IMR-90 (cell line): ENCODE results near the gene PCBP3. TPM values are rescaled to one million over a fixed set of nuclear protein-coding genes. Genes with fewer than 3 reads are reported as not detected.
A peak's percentile ranks its signal among the peaks of the same experiment; 100 is the strongest.

ENCODE experiments used
- ATAC-seq: fragments of 200-7000 bp; cut with Tn5 transposase; 2 replicates; pipeline ENCODE4 v1.9.1; 2020; ENCODE audit warnings: low read depth, mild to moderate bottlenecking, moderate library complexity
- BruUV-seq: library from RNA; stranded (reverse); fragments of 400-500 nt; replicated peaks from 2 replicates; lab custom pipeline; 2021; lab: Mats Ljungman, UMichigan
- CTCF ChIA-PET: fragments of 300-600 bp; formaldehyde crosslinking; extraction: SDS; loops from one replicate; lab custom pipeline; 2021; ENCODE audit warnings: antibody characterized with exemption; lab: Yijun Ruan, JAX
- POLR2A ChIA-PET: fragments of 300-600 bp; sonication (Branson Sonifier 250); formaldehyde crosslinking; loops from one replicate; lab custom pipeline; 2022; ENCODE audit warnings: antibody characterized with exemption; ENCODE audit not compliant: unreplicated experiment; lab: Charles Lee
- DNase-seq: peaks from one replicate; pipeline ENCODE4 v3.0.0; 2013
- H2AFZ ChIP-seq: replicated peaks from 2 replicates; pipeline ENCODE3; 2013; ENCODE audit warnings: low read length, mild to moderate bottlenecking; ENCODE audit not compliant: poor library complexity
- H2AK5ac ChIP-seq: 2 replicates; pipeline ENCODE4 v1.6.1; 2013; ENCODE audit warnings: low read depth, low read length, inconsistent platforms
- H2AK9ac ChIP-seq: replicated peaks from 2 replicates; pipeline ENCODE3; 2013; ENCODE audit warnings: mild to moderate bottlenecking, low read depth, low read length, moderate library complexity; ENCODE audit not compliant: poor library complexity
- H2BK120ac ChIP-seq: 2 replicates; pipeline ENCODE4 v1.6.1; 2013; ENCODE audit warnings: low read depth, low read length, inconsistent platforms
- H2BK15ac ChIP-seq: 3 replicates; pipeline ENCODE4 v1.6.1; 2013; ENCODE audit warnings: low read depth, low read length, inconsistent platforms
- H2BK20ac ChIP-seq: 2 replicates; pipeline ENCODE4 v1.6.1; 2013; ENCODE audit warnings: low read depth, mild to moderate bottlenecking, inconsistent platforms, low read length, moderate library complexity
- H2BK5ac ChIP-seq: 2 replicates; pipeline ENCODE4 v1.6.1; 2013; ENCODE audit warnings: mild to moderate bottlenecking, low read depth, low read length, inconsistent platforms; ENCODE audit not compliant: poor library complexity, severe bottlenecking
- H3K14ac ChIP-seq: replicated peaks from 2 replicates; pipeline ENCODE4 v1.6.1; 2013; ENCODE audit warnings: low read depth, low read length, inconsistent platforms
- H3K18ac ChIP-seq: 2 replicates; pipeline ENCODE4 v1.6.1; 2013; ENCODE audit warnings: low read depth, low read length, control low read depth
- H3K23ac ChIP-seq: 2 replicates; pipeline ENCODE4 v1.6.1; 2013; ENCODE audit warnings: low read depth, low read length, inconsistent platforms
- H3K27ac ChIP-seq: 2 replicates; pipeline ENCODE4 v1.5.1; 2013; ENCODE audit warnings: mild to moderate bottlenecking, control low read depth, low read length; ENCODE audit not compliant: insufficient read depth
- H3K27me3 ChIP-seq: 2 replicates; pipeline ENCODE4 v1.6.1; 2013; ENCODE audit warnings: low read length; ENCODE audit not compliant: control insufficient read depth, insufficient read depth
- H3K36me3 ChIP-seq: 2 replicates; pipeline ENCODE4 v1.6.1; 2013; ENCODE audit warnings: low read length, mixed read lengths; ENCODE audit not compliant: control insufficient read depth, insufficient read depth
- H3K4ac ChIP-seq: 2 replicates; pipeline ENCODE4 v1.6.1; 2013; ENCODE audit warnings: low read depth, low read length, inconsistent platforms
- H3K4me1 ChIP-seq: 2 replicates; pipeline ENCODE4 v1.6.1; 2013; ENCODE audit warnings: low read length, mixed read lengths; ENCODE audit not compliant: control insufficient read depth, insufficient read depth
- H3K4me2 ChIP-seq: 2 replicates; pipeline ENCODE4 v1.6.1; 2013; ENCODE audit warnings: low read depth, mild to moderate bottlenecking, control low read depth, low read length, moderate library complexity
- H3K4me3 ChIP-seq: 2 replicates; pipeline ENCODE4 v1.5.1; 2013; ENCODE audit warnings: low read depth, mild to moderate bottlenecking, control low read depth, low read length, moderate library complexity; ENCODE audit not compliant: insufficient read depth
- H3K56ac ChIP-seq: 2 replicates; pipeline ENCODE4 v1.6.1; 2013; ENCODE audit warnings: low read length, inconsistent platforms; ENCODE audit not compliant: insufficient read depth; ENCODE audit errors: extremely low read depth
- H3K79me1 ChIP-seq, 2 experiments: 2 replicates each; pipeline ENCODE4 v1.6.1; 2013; ENCODE audit warnings: low read length in 2 of 2, inconsistent platforms in 1 of 2, low read depth in 1 of 2
- H3K9ac ChIP-seq: 2 replicates; pipeline ENCODE4 v1.6.1; 2013; ENCODE audit warnings: low read depth, low read length, control low read depth
- H3K9me1 ChIP-seq: 2 replicates; pipeline ENCODE4 v1.6.1; 2013; ENCODE audit warnings: low read length, inconsistent platforms; ENCODE audit not compliant: insufficient read depth
- H3K9me3 ChIP-seq: 2 replicates; pipeline ENCODE4 v1.6.1; 2013; ENCODE audit warnings: low read length; ENCODE audit not compliant: control insufficient read depth, insufficient read depth
- H4K20me1 ChIP-seq: 2 replicates; pipeline ENCODE4 v1.6.1; 2013; ENCODE audit warnings: low read length, inconsistent platforms; ENCODE audit not compliant: insufficient read depth
- H4K5ac ChIP-seq: 2 replicates; pipeline ENCODE4 v1.6.1; 2013; ENCODE audit warnings: mild to moderate bottlenecking, low read depth, low read length, control low read depth
- H4K8ac ChIP-seq, 2 experiments: 2 replicates each; pipeline ENCODE4 v1.6.1; 2013; ENCODE audit warnings: low read depth in 2 of 2, low read length in 2 of 2, control low read depth in 1 of 2, inconsistent platforms in 1 of 2
- H4K91ac ChIP-seq: 2 replicates; pipeline ENCODE4 v1.6.1; 2013; ENCODE audit warnings: low read depth, low read length, inconsistent platforms; ENCODE audit not compliant: insufficient read depth
- BHLHE40 ChIP-seq: fragments of 150-350 bp; IDR thresholded peaks from 2 replicates; pipeline ENCODE4 v1.6.1; 2016; ENCODE audit warnings: mild to moderate bottlenecking, low read depth, low read length
- CEBPB ChIP-seq: IDR thresholded peaks from 2 replicates; pipeline ENCODE4 v1.6.1; 2012; ENCODE audit warnings: low read depth, low read length, improper control_type of control experiment
- CHD1 ChIP-seq: IDR thresholded peaks from 2 replicates; pipeline ENCODE4 v1.6.1; 2012; ENCODE audit warnings: low read depth, low read length, improper control_type of control experiment
- ELK1 ChIP-seq: fragments of 150-350 bp; IDR thresholded peaks from 2 replicates; pipeline ENCODE4 v1.6.1; 2016; ENCODE audit warnings: low read depth, mild to moderate bottlenecking, low read length, moderate library complexity, borderline replicate concordance
- FOS ChIP-seq: fragments of 150-350 bp; IDR thresholded peaks from 2 replicates; pipeline ENCODE4 v1.6.1; 2016; ENCODE audit warnings: low read depth, low read length
- MAFK ChIP-seq: IDR thresholded peaks from 2 replicates; pipeline ENCODE4 v1.6.1; 2012; ENCODE audit warnings: low read depth, low read length, improper control_type of control experiment
- MAZ ChIP-seq: IDR thresholded peaks from 2 replicates; pipeline ENCODE4 v1.6.1; 2012; ENCODE audit warnings: low read depth, mild to moderate bottlenecking, low read length, improper control_type of control experiment, moderate library complexity, borderline replicate concordance
- MXI1 ChIP-seq: IDR thresholded peaks from 2 replicates; pipeline ENCODE4 v1.6.1; 2012; ENCODE audit warnings: low read depth, mild to moderate bottlenecking, low read length, moderate library complexity, borderline replicate concordance
- NFE2L2 ChIP-seq: fragments of 150-350 bp; IDR thresholded peaks from 2 replicates; pipeline ENCODE4 v1.6.1; 2016; ENCODE audit warnings: low read depth, mild to moderate bottlenecking, low read length
- POLR2A ChIP-seq: IDR thresholded peaks from 2 replicates; pipeline ENCODE4 v1.6.1; 2012; ENCODE audit warnings: mild to moderate bottlenecking, low read depth, low read length
- RAD21 ChIP-seq: IDR thresholded peaks from 2 replicates; pipeline ENCODE4 v1.6.1; 2012; ENCODE audit warnings: low read length, improper control_type of control experiment
- RCOR1 ChIP-seq: IDR thresholded peaks from 2 replicates; pipeline ENCODE4 v1.6.1; 2012; ENCODE audit warnings: mild to moderate bottlenecking, low read length, improper control_type of control experiment; ENCODE audit not compliant: insufficient replicate concordance
- RFX5 ChIP-seq: IDR thresholded peaks from 2 replicates; pipeline ENCODE4 v1.8.0; 2012; ENCODE audit warnings: low read depth, mild to moderate bottlenecking, low read length, moderate library complexity
- SMC3 ChIP-seq: fragments of 150-350 bp; IDR thresholded peaks from 2 replicates; pipeline ENCODE4 v1.6.1; 2016; ENCODE audit warnings: low read depth, mild to moderate bottlenecking, antibody characterized with exemption, low read length, moderate library complexity
- USF2 ChIP-seq: fragments of 150-350 bp; IDR thresholded peaks from 2 replicates; pipeline ENCODE4 v1.6.1; 2017; ENCODE audit warnings: mild to moderate bottlenecking, antibody characterized with exemption, low read length, low read depth
- whole genome bisulfite sequencing, 2 experiments: methylation state at CpG; one replicate each; pipeline versions ENCODE4 v1.1.5 to v1.1.7; 2013; ENCODE audit warnings: missing lambda C conversion rate in 2 of 2; ENCODE audit not compliant: insufficient read length in 1 of 2; ENCODE audit errors: extremely low coverage in 2 of 2; 5-methylcytosine and 5-hydroxymethylcytosine counted together
- dilution Hi-C: fragments of 300-500 bp; cut with HindIII; formaldehyde crosslinking; loops from one replicate; pipeline ENCODE4 v1.14.3; 2018; ENCODE audit warnings: low sequenced_read_pairs; ENCODE audit not compliant: unreplicated experiment
- in situ Hi-C: fragments of 300-500 bp; cut with MboI; formaldehyde crosslinking; loops from 3 replicates; pipeline ENCODE4 v1.14.3; 2019; ENCODE audit warnings: low sequenced_read_pairs, inconsistent platforms, mixed read lengths
- intact Hi-C: fragments of 100-400 bp; cut with micrococcal nuclease; formaldehyde crosslinking; loops from 2 replicates; pipeline ENCODE4 v1.10.0; 2022
- polyA plus RNA-seq, 3 experiments: library from polyadenylated mRNA; depleted of rRNA; stranded (reverse); fragments of >200 nt; gene quantifications; 2 replicates each; pipeline ENCODE4 v1.2.3, GENCODE V29; 2012; ENCODE audit warnings: low replicate concordance in 1 of 3
- total RNA-seq: library from RNA; depleted of rRNA; stranded (reverse); fragments of >200 nt; gene quantifications from 2 replicates; pipeline ENCODE4 v1.2.3, GENCODE V29; 2012
- TF ChIP-seq, protein P1 (sequence below): conservative IDR thresholded peaks from 2 replicates; pipeline ENCODE4 v1.5.1; 2012; ENCODE audit warnings: mild to moderate bottlenecking, low read depth, low read length, improper control_type of control experiment

PCBP3 gene
- total and polyA plus RNA-seq, 2 of the 4 experiments (the other 2 are of a cell fraction) = 2.9 to 3.9 TPM

- Histone ChIP-seq H3K4me3 (no peak overlapping the region), H3K4me1 (peaks cover 16% of the 10 kb centered on the region), H3K9ac (no peak overlapping the region), H3K4ac (peak overlapping the region; percentile 16; the same call in 1 of the 2 replicates), H2AFZ (no peak overlapping the region), H2AK5ac (peak overlapping the region; percentile 86), H2BK20ac (peak overlapping the region; percentile 98; the same call in 1 of the 2 replicates), H2AK9ac (peak overlapping the region; percentile 9), H3K4me2 (no peak overlapping the region), H3K36me3 (no peaks in the 10 kb centered on the region), H3K9me1 (peaks cover 14% of the 10 kb centered on the region), H3K18ac (no peak overlapping the region), H4K5ac (no peak overlapping the region), H4K20me1 (no peaks in the 10 kb centered on the region), H2BK5ac (peak overlapping the region; percentile 38), H2BK15ac (no peak overlapping the region; the same call in 2 of the 3 replicates), H4K91ac (0 out of 2 replicates have a peak overlapping the region, but pooled peaks have one; percentile 84), H3K14ac (no peak overlapping the region), H3K79me1 (no peaks in the 10 kb centered on the region; a peak in 1 of 4 replicates), H3K27ac (no peak overlapping the region), H3K23ac (no peak overlapping the region), H4K8ac (no peak overlapping the region), H3K9me3 (no peaks in the 10 kb centered on the region), H3K56ac (no peak overlapping the region), H3K27me3 (peaks cover 3% of the 10 kb centered on the region; the same call in 1 of the 2 replicates), H2BK120ac (peak overlapping the region; percentile 97; the same call in 1 of the 2 replicates)
- POLR2A ChIA-PET = no interaction called here
- dilution Hi-C loops = no loop called here
- ATAC-seq = no peak
- 92% methylated on average over 10 of the region's 15 CpGs; no CpG with 5 or more reads in 1 of the 2 experiments for WGBS, 2 experiments
- intact Hi-C loops = no loop called here
- TF ChIP-seq RCOR1 (no peak), CHD1 (no peak), MAZ (no peak), CEBPB (no peak), ELK1 (no peak), POLR2A (no peak), USF2 (no peak), MAFK (no peak), FOS (no peak), SMC3 (no peak), RFX5 (no peak), MXI1 (no peak), BHLHE40 (no peak), NFE2L2 (no peak), RAD21 (no peak)
- TF ChIP-seq, protein P1, sequence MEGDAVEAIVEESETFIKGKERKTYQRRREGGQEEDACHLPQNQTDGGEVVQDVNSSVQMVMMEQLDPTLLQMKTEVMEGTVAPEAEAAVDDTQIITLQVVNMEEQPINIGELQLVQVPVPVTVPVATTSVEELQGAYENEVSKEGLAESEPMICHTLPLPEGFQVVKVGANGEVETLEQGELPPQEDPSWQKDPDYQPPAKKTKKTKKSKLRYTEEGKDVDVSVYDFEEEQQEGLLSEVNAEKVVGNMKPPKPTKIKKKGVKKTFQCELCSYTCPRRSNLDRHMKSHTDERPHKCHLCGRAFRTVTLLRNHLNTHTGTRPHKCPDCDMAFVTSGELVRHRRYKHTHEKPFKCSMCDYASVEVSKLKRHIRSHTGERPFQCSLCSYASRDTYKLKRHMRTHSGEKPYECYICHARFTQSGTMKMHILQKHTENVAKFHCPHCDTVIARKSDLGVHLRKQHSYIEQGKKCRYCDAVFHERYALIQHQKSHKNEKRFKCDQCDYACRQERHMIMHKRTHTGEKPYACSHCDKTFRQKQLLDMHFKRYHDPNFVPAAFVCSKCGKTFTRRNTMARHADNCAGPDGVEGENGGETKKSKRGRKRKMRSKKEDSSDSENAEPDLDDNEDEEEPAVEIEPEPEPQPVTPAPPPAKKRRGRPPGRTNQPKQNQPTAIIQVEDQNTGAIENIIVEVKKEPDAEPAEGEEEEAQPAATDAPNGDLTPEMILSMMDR = no peak
- no peak for DNase-seq
- CTCF ChIA-PET = no interaction called here
- in situ Hi-C loops = no loop called here
- no TSS peak for BruUV-seq
These were observed 276.1 kb downstream of the PCBP3 start for GRCh38 chr21:45919593-45919992.
